ENCODE measurements around the gene AZIN2. TPM values are rescaled to one million over a fixed set of nuclear protein-coding genes. Genes with fewer than 3 reads are reported as not detected.

The AZIN2 gene
- total and polyA plus RNA-seq, 2 of the 13 experiments (the other 11 are each of a cell fraction or from before 2014, with no cell fraction given), result 1.7 to 3.5 TPM

DNA sequence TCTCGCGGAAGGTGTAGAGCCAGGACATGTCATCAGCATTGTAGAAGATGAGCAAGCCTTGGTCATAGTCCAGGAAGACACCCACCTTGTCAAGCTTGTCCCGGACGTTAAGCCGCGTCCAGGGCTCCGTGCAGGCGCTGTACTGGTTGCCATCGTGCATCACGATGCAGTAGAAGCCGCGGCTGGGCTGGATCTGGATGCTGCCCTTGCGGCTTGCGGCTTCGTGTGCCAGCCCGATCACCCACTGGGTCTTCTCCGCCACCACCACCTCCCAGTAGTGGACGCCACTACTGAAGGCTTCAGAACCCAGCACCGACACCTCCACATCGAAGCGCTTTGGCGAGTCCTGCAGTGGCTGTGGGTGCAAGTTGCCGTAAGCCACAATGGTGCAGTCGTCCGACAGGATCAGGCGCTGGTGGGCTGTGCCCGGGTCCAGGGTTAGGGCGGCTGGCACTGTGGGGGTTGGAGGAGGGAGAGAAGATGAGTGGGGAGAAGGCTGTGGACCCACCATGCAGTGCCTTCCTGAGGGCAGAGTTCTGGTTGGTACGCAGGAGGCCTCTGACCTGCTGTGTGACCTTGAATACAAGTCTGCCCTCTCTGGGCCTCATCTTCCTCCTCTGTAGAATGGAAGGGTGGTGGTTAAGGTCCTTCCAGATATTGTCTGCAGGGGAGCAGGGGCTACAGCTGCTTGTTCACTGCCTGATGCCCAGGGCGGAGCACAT, 66.5 kb downstream of the AZIN2 start (continued):
- TF ChIP-seq SRSF9 (IDR thresholded peaks at IDR 0.05; ENCODE audit: borderline replicate concordance, insufficient read depth, low read depth, low read length, poor library complexity, severe bottlenecking) (no peak), ZNF17 (CRISPR knock-in tag; IDR thresholded peaks at IDR 0.05) (no peak)

- 55% methylated on average over 3 of the region's 3 CpGs for WGBS (ENCODE audit: low lambda C conversion rate)
- TF ChIP-seq, protein P1, sequence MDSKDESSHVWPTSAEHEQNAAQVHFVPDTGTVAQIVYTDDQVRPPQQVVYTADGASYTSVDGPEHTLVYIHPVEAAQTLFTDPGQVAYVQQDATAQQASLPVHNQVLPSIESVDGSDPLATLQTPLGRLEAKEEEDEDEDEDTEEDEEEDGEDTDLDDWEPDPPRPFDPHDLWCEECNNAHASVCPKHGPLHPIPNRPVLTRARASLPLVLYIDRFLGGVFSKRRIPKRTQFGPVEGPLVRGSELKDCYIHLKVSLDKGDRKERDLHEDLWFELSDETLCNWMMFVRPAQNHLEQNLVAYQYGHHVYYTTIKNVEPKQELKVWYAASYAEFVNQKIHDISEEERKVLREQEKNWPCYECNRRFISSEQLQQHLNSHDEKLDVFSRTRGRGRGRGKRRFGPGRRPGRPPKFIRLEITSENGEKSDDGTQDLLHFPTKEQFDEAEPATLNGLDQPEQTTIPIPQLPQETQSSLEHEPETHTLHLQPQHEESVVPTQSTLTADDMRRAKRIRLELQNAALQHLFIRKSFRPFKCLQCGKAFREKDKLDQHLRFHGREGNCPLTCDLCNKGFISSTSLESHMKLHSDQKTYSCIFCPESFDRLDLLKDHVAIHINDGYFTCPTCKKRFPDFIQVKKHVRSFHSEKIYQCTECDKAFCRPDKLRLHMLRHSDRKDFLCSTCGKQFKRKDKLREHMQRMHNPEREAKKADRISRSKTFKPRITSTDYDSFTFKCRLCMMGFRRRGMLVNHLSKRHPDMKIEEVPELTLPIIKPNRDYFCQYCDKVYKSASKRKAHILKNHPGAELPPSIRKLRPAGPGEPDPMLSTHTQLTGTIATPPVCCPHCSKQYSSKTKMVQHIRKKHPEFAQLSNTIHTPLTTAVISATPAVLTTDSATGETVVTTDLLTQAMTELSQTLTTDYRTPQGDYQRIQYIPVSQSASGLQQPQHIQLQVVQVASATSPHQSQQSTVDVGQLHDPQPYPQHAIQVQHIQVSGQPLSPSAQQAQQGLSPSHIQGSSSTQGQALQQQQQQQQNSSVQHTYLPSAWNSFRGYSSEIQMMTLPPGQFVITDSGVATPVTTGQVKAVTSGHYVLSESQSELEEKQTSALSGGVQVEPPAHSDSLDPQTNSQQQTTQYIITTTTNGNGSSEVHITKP (CRISPR knock-in tag; IDR thresholded peaks at IDR 0.05; ENCODE audit: low read depth), result no peak
- TF ChIP-seq, protein P2, sequence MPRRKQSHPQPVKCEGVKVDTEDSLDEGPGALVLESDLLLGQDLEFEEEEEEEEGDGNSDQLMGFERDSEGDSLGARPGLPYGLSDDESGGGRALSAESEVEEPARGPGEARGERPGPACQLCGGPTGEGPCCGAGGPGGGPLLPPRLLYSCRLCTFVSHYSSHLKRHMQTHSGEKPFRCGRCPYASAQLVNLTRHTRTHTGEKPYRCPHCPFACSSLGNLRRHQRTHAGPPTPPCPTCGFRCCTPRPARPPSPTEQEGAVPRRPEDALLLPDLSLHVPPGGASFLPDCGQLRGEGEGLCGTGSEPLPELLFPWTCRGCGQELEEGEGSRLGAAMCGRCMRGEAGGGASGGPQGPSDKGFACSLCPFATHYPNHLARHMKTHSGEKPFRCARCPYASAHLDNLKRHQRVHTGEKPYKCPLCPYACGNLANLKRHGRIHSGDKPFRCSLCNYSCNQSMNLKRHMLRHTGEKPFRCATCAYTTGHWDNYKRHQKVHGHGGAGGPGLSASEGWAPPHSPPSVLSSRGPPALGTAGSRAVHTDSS (CRISPR knock-in tag; conservative IDR thresholded peaks at IDR 0.05), result no peak
- TF ChIP-seq BCL6 (CRISPR knock-in tag; IDR thresholded peaks at IDR 0.05), result no peak
- TF ChIP-seq KLF13 (CRISPR knock-in tag; IDR thresholded peaks at IDR 0.05), result no peak
- TF ChIP-seq, protein P3, sequence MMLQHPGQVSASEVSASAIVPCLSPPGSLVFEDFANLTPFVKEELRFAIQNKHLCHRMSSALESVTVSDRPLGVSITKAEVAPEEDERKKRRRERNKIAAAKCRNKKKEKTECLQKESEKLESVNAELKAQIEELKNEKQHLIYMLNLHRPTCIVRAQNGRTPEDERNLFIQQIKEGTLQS (CRISPR knock-in tag; IDR thresholded peaks at IDR 0.05), result no peak
- no peak for TF ChIP-seq ZNF30 (CRISPR knock-in tag; IDR thresholded peaks at IDR 0.05)
- no peak for TF ChIP-seq ERF (CRISPR knock-in tag; IDR thresholded peaks at IDR 0.05)
- TF ChIP-seq RBM22 (optimal IDR thresholded peaks at IDR 0.05; ENCODE audit: low read length), result peak; percentile 15
- TF ChIP-seq TEAD3 (CRISPR knock-in tag; optimal IDR thresholded peaks at IDR 0.05; ENCODE audit: borderline replicate concordance), result no peak
- TF ChIP-seq, protein P4, sequence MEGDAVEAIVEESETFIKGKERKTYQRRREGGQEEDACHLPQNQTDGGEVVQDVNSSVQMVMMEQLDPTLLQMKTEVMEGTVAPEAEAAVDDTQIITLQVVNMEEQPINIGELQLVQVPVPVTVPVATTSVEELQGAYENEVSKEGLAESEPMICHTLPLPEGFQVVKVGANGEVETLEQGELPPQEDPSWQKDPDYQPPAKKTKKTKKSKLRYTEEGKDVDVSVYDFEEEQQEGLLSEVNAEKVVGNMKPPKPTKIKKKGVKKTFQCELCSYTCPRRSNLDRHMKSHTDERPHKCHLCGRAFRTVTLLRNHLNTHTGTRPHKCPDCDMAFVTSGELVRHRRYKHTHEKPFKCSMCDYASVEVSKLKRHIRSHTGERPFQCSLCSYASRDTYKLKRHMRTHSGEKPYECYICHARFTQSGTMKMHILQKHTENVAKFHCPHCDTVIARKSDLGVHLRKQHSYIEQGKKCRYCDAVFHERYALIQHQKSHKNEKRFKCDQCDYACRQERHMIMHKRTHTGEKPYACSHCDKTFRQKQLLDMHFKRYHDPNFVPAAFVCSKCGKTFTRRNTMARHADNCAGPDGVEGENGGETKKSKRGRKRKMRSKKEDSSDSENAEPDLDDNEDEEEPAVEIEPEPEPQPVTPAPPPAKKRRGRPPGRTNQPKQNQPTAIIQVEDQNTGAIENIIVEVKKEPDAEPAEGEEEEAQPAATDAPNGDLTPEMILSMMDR (CRISPR knock-in tag; IDR thresholded peaks at IDR 0.05), result peak; percentile 40
- H2AFZ ChIP-seq (ENCODE audit: low read length), result no peak overlapping the region
- H3K4me1 ChIP-seq (ENCODE audit: insufficient read depth, low read length), result peaks cover 3% of the 10 kb centered on the region
- H3K9me3 ChIP-seq (ENCODE audit: low read length), result no peaks in the 10 kb centered on the region
- ATAC-seq, result peak; percentile 21; the same call in 1 of the 3 replicates
- in situ Hi-C loops (cut with HindIII; ENCODE audit: extremely low pct_ligation_motif_present, low pct_unique_long_range_greater_than_20kb) (no loop called here), intact Hi-C loops (cut with micrococcal nuclease; ENCODE audit: unreplicated experiment) (no loop called here)
- FAIRE-seq, result peak; percentile 34
- H3K79me2 ChIP-seq (ENCODE audit: insufficient read depth, low read length), result no peaks in the 10 kb centered on the region
- ChIA-PET CTCF (ENCODE audit: low intra/inter-chr PET ratio, low total read pairs) (no interaction called here), POLR2A (no interaction called here)
- peak; percentile 19 for DNase-seq (ENCODE audit: low spot score)
- no peak overlapping the region for H3K4me2 ChIP-seq (ENCODE audit: low read depth, low read length)
- H3K4me3 ChIP-seq (replicated peaks in 1 of 3; ENCODE audit: insufficient read depth in 1 of 3, low read depth in 2 of 3, low read length in 3 of 3), result no peak overlapping the region
- no peak overlapping the region for H3K27ac ChIP-seq (ENCODE audit: extremely low read length, insufficient read depth, low read length)
- no peak overlapping the region for H3K9ac ChIP-seq (ENCODE audit: insufficient read depth, low read depth, low read length)
- BruUV-seq (replicated peaks), result no TSS peak
- H3K36me3 ChIP-seq (replicated peaks in 1 of 2; ENCODE audit: control insufficient read depth in 1 of 2, insufficient read depth in 2 of 2, low read length in 2 of 2), result no peaks in the 10 kb centered on the region; a peak in 1 of 5 replicates
- no peaks in the 10 kb centered on the region; a peak in 1 of 5 replicates for H3K27me3 ChIP-seq (ENCODE audit: control insufficient read depth in 1 of 2, insufficient read depth in 2 of 2, low read length in 2 of 2)
- H4K20me1 ChIP-seq (ENCODE audit: insufficient read depth, low read length), result no peaks in the 10 kb centered on the region
Observed at GRCh38 chr1:33147997-33148314, 67.0 kb downstream of the AZIN2 start.

Measured in HepG2 (cell line).